ENCODE results near the gene SERPINB11. TPM values are rescaled to one million over a fixed set of nuclear protein-coding genes. Genes with fewer than 3 reads are reported as not detected.

Gene SERPINB11
- total RNA-seq, 1 donor from 2014 or later = not detected

GRCh38 chr18:63683890-63684289 is 18.9 kb upstream of the SERPINB11 start:
- no peaks in the 10 kb centered on the region for H3K36me3 Mint-ChIP-seq (ENCODE audit: low read depth, unreplicated experiment)
- H3K27ac Mint-ChIP-seq (ENCODE audit: unreplicated experiment) = no peak overlapping the region
- H3K27me3 Mint-ChIP-seq (ENCODE audit: unreplicated experiment) = peaks cover 2% of the 10 kb centered on the region
- no peak for DNase-seq (ENCODE audit: low spot score)
- TF ChIP-seq CTCF (IDR thresholded peaks at IDR 0.05; ENCODE audit: unreplicated experiment) = no peak
- H3K4me3 Mint-ChIP-seq (ENCODE audit: unreplicated experiment) = no peak overlapping the region
- peaks cover 5% of the 10 kb centered on the region for H3K9me3 Mint-ChIP-seq (ENCODE audit: unreplicated experiment)
- H3K4me1 Mint-ChIP-seq (ENCODE audit: unreplicated experiment) = no peaks in the 10 kb centered on the region

GRCh38 chr18:63684718-63685117 is 18.0 kb upstream of the SERPINB11 start:
- Mint-ChIP-seq H3K4me1 (ENCODE audit: unreplicated experiment) (no peaks in the 10 kb centered on the region), H3K27me3 (ENCODE audit: unreplicated experiment) (peaks cover 2% of the 10 kb centered on the region), H3K4me3 (ENCODE audit: unreplicated experiment) (no peak overlapping the region), H3K9me3 (ENCODE audit: unreplicated experiment) (peaks cover 5% of the 10 kb centered on the region), H3K27ac (ENCODE audit: unreplicated experiment) (no peak overlapping the region), H3K36me3 (ENCODE audit: low read depth, unreplicated experiment) (no peaks in the 10 kb centered on the region)
- DNase-seq (ENCODE audit: low spot score) = no peak
- no peak for TF ChIP-seq CTCF (IDR thresholded peaks at IDR 0.05; ENCODE audit: unreplicated experiment)

- Mint-ChIP-seq H3K27me3 (ENCODE audit: unreplicated experiment) (peaks cover 2% of the 10 kb centered on the region), H3K27ac (ENCODE audit: unreplicated experiment) (no peak overlapping the region), H3K36me3 (ENCODE audit: low read depth, unreplicated experiment) (no peaks in the 10 kb centered on the region), H3K9me3 (ENCODE audit: unreplicated experiment) (peaks cover 4% of the 10 kb centered on the region), H3K4me1 (ENCODE audit: unreplicated experiment) (no peaks in the 10 kb centered on the region), H3K4me3 (ENCODE audit: unreplicated experiment) (no peak overlapping the region)
- TF ChIP-seq CTCF (IDR thresholded peaks at IDR 0.05; ENCODE audit: unreplicated experiment) = no peak
- no peak for DNase-seq (ENCODE audit: low spot score)
Measured at GRCh38 chr18:63686871-63687270, 15.9 kb upstream of the SERPINB11 start.

- Mint-ChIP-seq H3K36me3 (ENCODE audit: low read depth, unreplicated experiment) (no peaks in the 10 kb centered on the region), H3K27ac (ENCODE audit: unreplicated experiment) (no peak overlapping the region), H3K4me3 (ENCODE audit: unreplicated experiment) (no peak overlapping the region), H3K9me3 (ENCODE audit: unreplicated experiment) (peaks cover 4% of the 10 kb centered on the region), H3K4me1 (ENCODE audit: unreplicated experiment) (peaks cover 4% of the 10 kb centered on the region), H3K27me3 (ENCODE audit: unreplicated experiment) (no peaks in the 10 kb centered on the region)
- no peak for TF ChIP-seq CTCF (IDR thresholded peaks at IDR 0.05; ENCODE audit: unreplicated experiment)
- DNase-seq (ENCODE audit: low spot score) = no peak
Measured at GRCh38 chr18:63689064-63689463, 13.7 kb upstream of the SERPINB11 start.

GRCh38 chr18:63697097-63697660 is 5.6 kb upstream of the SERPINB11 start:
- no peak for TF ChIP-seq CTCF (IDR thresholded peaks at IDR 0.05; ENCODE audit: unreplicated experiment)
- Mint-ChIP-seq H3K36me3 (ENCODE audit: low read depth, unreplicated experiment) (no peaks in the 10 kb centered on the region), H3K9me3 (ENCODE audit: unreplicated experiment) (no peaks in the 10 kb centered on the region), H3K27me3 (ENCODE audit: unreplicated experiment) (peaks cover 2% of the 10 kb centered on the region), H3K4me1 (ENCODE audit: unreplicated experiment) (peaks cover 14% of the 10 kb centered on the region), H3K4me3 (ENCODE audit: unreplicated experiment) (no peak overlapping the region), H3K27ac (ENCODE audit: unreplicated experiment) (no peak overlapping the region)
- no peak for DNase-seq (ENCODE audit: low spot score)
